HG02623 (cell line): ENCODE results near the gene CCDC141.
"Not testable (repeated sequence)": the region's sequence is repeated elsewhere in the genome, so short reads cannot be mapped to it uniquely, and the experiment has no call there.

Experiments
- ATAC-seq: cut with Tn5 transposase; IDR thresholded peaks from one replicate; pipeline ENCODE4 v1.9.1; 2021; ENCODE audit warnings: moderate library complexity; ENCODE audit not compliant: unreplicated experiment

The CCDC141 gene

GRCh38 chr2:179049546-179050311 lies at the start of gene CCDC141:
CCDC141 (minus strand) TSS chr2:179050137; CDS start chr2:179049941, 196 bp downstream.
- ATAC-seq, result peak; percentile 70

DNA sequence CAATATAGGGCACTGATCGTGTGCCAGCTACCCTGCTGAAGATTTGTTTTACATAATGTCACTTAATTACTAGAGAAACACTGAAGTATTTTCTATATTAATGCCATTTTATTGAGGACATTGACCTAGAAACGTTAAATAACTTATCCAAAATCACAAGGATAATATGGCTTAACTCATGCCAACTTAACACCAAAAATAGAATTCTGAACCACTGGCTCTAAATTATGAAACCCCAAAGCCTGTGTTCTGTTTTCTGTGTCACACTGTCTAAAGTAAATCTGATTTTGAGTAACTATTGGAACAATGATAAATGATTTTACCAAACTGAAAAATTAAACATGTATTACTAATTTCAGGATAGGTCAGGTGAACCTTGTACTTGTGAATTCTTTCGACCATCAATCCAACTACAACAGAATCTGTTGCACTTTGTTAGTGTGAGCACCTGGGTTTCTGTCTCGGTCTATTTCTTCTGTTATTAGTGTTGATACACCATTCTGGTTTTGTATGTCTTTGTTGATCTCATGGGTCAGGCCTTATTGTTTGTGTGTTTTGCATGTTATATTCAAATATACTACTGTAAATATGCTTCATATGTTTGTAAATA lies 48.2 kb upstream of the CCDC141 start:
- no peak for ATAC-seq

DNA sequence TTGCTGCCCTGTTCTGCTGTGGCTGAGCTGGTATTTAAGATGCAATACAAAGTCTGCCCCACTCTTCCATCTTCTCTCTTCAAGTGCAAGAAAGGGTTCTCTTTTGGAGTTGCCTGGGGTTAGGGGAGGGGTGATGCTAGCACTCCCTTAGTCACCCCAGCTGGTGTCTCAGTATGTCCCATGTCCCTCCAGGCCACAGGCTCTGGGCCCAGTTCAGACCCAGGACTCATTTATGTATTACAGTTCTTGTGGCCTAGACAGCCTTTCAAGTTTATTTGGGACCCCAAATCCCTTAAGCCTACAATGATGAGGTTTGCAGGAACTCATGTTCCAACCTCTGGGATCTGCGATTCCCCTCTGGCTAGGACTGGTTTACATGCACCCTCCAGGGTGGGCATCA lies 47.2 kb upstream of the CCDC141 start:
- ATAC-seq, result no peak

DNA sequence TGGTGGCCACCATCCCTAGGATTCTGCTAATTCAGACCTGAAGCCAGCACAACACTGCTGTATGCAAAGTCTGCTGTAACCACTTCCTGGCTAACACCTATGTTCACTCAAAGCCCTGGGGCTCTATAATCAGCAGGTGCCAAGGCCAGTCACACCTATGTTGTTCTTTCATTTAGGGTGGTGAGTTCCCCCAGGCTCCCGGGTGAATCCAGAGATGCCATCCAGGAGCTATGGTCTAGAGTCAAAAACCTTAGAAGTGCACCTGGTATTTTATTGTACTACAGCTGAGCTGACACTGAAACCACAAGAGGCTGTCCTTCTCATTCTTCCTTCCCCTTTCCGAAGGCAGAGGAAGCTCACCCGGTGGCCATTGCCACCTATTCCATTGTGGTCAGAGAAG lies 46.2 kb upstream of the CCDC141 start:
- peak; percentile 96 for ATAC-seq

- not testable (repeated sequence) for ATAC-seq
Observed at GRCh38 chr2:179092912-179093311, 43.0 kb upstream of the CCDC141 start.

- ATAC-seq, result no peak
Observed at GRCh38 chr2:179082697-179083096, 32.8 kb upstream of the CCDC141 start.

DNA sequence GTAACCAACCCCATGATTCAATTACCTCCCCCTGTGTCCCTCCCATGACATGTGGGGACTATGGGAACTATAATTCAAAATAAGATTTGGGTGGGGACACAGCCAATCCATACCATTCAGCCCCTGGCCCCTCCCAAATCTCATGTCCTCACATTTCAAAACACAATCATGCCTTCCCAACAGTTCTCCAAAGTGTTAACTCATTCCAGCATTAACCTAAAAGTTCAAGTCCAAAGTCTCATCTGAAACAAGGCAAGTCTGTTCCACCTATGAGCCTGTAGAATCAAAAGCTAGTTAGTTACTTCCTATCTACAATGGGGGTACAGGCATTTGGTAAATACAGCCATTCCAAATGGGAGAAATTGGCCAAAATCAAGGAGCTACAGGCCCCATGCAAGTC lies 32.0 kb upstream of the CCDC141 start:
- ATAC-seq, result no peak

DNA sequence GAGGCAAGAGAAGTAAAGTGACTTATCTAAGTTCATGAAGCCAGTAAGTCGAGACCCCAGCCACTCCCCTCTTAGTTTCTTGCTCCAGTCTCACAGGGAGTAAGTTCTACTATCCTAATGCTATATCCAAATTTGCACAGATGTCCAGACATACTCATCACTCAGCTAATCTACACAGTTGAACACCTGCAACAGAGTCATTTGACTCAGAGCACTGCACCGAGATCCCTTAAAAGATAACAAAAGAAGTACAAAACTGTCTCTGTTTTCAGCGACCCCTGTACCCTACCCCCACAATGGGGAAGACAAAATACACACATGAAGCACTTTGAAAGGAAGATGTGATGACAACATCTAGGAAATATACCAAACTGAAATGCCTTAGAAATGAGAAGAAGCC lies 22.6 kb upstream of the CCDC141 start:
- ATAC-seq, result no peak

- ATAC-seq, result no peak
Observed at GRCh38 chr2:179071810-179072355, 21.9 kb upstream of the CCDC141 start.

- no peak for ATAC-seq
Observed at GRCh38 chr2:179070895-179071294, 21.0 kb upstream of the CCDC141 start.

GRCh38 chr2:179069685-179070084 lies 19.7 kb upstream of the CCDC141 start:
- no peak for ATAC-seq

DNA sequence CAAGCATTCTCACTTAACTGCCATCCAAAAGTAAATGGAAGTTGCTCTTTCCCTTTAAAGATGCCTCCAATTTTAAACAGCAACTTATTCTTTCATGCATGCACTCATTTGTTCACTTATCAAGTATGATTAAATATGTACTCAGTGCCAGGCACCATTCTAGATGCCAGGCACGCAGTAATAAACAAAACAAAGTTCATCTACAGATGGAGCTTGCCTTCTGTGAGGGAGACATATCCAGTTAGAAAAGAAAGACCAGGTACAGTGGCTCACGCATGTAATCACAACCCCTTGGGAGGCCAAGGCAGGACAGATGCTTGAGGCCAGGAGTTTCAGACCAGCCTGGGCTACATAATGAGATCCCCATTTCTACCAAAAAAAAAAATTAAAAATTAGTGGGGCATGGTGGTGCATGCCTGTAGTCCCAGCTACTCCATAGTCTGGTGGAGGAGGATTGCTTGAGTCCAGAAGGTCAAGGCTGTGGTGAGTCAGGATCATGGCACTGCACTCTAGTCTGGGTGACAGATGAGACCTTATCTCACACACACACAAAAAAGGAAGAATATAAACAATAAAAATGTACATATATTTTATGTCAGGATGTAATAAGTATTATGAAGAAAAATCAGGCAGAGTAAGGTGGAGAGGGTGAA lies 19.2 kb upstream of the CCDC141 start:
- no peak for ATAC-seq

DNA sequence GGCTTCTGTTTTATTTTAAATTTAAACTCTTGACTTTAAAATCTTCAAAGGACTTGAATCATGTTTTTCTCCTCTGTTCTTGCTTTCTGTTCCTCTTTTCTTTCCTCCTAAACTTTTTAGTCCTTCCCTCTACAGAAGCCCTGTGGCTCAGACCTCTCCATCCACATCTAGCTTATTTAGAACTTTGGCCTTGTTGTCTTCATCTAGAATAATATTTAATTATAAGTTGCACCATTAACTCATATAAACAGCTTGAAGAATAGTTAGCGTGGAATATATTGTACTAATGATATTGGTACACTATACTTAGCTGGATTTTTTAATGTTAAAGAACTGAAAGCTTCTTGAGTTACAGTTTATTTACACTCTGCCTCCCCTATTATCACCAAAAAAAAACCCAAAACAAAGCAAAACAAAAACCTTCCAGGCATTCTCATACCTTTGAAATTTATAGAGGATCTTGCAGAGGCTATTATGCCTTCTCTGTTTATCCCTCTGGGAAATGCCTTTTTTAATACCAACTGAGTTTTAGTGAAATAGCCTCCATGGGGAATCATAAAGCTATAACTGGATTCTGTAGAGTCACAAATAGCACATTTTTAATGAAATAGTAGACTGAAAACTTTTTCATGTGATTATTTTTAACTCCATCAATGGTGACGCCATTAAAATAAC lies 9.2 kb upstream of the CCDC141 start:
- peak; percentile 71 for ATAC-seq

DNA sequence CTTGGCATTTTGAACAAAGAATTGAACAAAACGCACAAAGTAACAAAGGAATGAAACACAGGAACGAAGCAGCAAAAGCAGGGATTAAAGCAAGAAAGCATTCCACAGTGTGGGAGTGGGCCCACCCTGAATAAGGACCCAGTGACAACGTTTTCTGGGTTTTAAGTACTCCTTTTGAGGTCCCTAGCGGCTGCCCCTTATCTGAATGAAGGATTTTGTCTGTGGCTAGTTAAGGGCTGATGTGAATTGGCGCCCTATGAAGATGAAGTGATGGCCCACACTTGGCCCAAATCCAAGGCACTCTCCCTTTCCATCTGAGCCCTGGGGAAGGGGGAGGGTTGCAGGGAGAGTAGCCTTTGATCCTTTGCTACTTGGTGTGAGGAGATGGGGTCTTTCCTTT lies 7.8 kb upstream of the CCDC141 start:
- no peak for ATAC-seq

DNA sequence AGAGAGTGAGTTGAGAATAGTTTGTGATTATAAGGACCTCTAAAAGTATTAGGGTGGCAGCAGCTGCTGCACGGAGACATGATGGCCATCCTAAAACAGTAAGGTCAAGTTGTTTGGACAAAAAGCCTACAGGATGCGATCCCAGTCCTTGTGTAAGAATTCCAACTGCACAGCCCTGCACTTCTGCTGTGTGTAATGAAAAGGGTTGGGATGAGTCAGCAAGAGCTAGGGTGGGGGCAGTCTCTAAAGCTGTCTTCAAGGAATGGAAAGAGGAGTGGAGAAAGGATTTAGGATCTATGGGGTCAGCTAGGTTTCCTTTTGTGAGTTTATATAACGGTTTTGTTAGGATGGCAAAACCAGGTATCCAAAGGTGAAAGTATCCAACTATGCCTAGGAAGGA lies 3.6 kb upstream of the CCDC141 start:
- not testable (repeated sequence) for ATAC-seq

- no peak for ATAC-seq
Observed at GRCh38 chr2:179051250-179051649, 1.3 kb upstream of the CCDC141 start.

GRCh38 chr2:179050755-179051154 lies 818 bp upstream of the CCDC141 start:
- ATAC-seq, result no peak

DNA sequence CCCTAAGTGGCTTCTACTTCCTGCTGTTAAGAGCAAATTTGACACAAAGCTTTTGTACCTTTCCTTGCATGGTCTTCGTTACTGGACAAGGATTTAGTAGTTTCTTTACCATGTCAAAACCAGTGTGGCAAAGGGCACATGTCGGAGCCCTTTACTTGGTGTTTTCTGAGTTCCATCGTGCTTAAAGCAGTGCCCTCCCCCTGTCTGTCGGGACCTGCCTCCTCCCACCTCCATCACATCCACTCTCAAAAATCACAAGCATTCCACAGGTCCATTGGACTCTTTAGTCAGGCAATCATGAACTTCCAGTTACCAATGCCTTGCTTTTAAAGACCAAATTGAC lies 763 bp downstream of the CCDC141 start:
- peak; percentile 31 for ATAC-seq

- ATAC-seq, result no peak
Observed at GRCh38 chr2:179048099-179048498, 1.8 kb downstream of the CCDC141 start.

- ATAC-seq, result not testable (repeated sequence)
Observed at GRCh38 chr2:179045602-179046001, 4.3 kb downstream of the CCDC141 start.

DNA sequence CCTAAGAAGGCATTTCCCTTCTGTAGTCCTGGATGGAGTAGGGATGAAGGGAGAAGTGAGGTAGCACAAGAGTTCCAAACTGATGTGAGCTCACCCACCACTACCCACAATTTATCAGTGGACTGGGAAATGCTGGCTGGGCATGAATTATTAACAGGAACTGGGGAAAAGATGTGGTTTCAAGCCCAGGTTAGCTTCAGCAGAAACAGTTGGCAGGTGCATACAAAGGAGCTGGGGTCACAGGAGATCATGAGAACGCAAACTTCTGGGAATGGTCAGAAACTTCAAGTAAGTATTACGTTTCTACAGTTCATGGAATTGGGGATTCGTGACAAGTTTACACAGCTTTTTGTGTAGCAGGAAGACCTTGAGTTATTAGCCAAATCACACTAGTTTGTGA lies 5.4 kb downstream of the CCDC141 start:
- ATAC-seq, result no peak
